Memory B cell (primary cell): Measurements from ENCODE around the gene ITGBL1.

Experiments used
- ATAC-seq: fragments of 150-1000 bp; cut with Tn5 transposase; 2 replicates; pipeline ENCODE4 v1.10.0; 2021; ENCODE audit warnings: low read depth, mild to moderate bottlenecking, moderate library complexity
- DNase-seq, 2 donors: peaks; one replicate each; pipeline ENCODE4 v3.0.0; 2022; ENCODE audit warnings: low spot score in 2 of 2
- H3K27ac Mint-ChIP-seq: one replicate; pipeline ENCODE4 v1.8.0; 2022; ENCODE audit warnings: mild to moderate bottlenecking, moderate library complexity, mixed read lengths
- H3K27me3 Mint-ChIP-seq: one replicate; pipeline ENCODE4 v1.8.0; 2022; ENCODE audit warnings: mixed read lengths
- H3K36me3 Mint-ChIP-seq: one replicate; pipeline ENCODE4 v1.8.0; 2022; ENCODE audit warnings: mild to moderate bottlenecking, mixed read lengths
- H3K4me1 Mint-ChIP-seq: one replicate; pipeline ENCODE4 v1.8.0; 2022; ENCODE audit warnings: mixed read lengths
- H3K4me3 Mint-ChIP-seq: one replicate; pipeline ENCODE4 v1.8.0; 2022; ENCODE audit warnings: mild to moderate bottlenecking, moderate library complexity, mixed read lengths
- H3K9me3 Mint-ChIP-seq: one replicate; pipeline ENCODE4 v1.8.0; 2022; ENCODE audit warnings: mixed read lengths

Gene ITGBL1

GRCh38 chr13:101708115-101708514, 255.6 kb downstream of the ITGBL1 start:
- ATAC-seq = no peak
- no peak for DNase-seq
- no peaks in the 10 kb centered on the region for H3K9me3 Mint-ChIP-seq
- H3K36me3 Mint-ChIP-seq = no peaks in the 10 kb centered on the region
- H3K27me3 Mint-ChIP-seq = peaks cover 10% of the 10 kb centered on the region
- peaks cover 5% of the 10 kb centered on the region for H3K4me1 Mint-ChIP-seq
- H3K27ac Mint-ChIP-seq = no peak overlapping the region
- H3K4me3 Mint-ChIP-seq = no peak overlapping the region

- H3K4me1 Mint-ChIP-seq = peaks cover 5% of the 10 kb centered on the region
- no peak overlapping the region for H3K27ac Mint-ChIP-seq
- no peak for ATAC-seq
- DNase-seq = no peak
- H3K4me3 Mint-ChIP-seq = no peak overlapping the region
- H3K36me3 Mint-ChIP-seq = no peaks in the 10 kb centered on the region
- peaks cover 5% of the 10 kb centered on the region for H3K27me3 Mint-ChIP-seq
- no peaks in the 10 kb centered on the region for H3K9me3 Mint-ChIP-seq
Measured at GRCh38 chr13:101709952-101710351, 257.5 kb downstream of the ITGBL1 start.

GRCh38 chr13:101711307-101712025, 259.0 kb downstream of the ITGBL1 start:
- DNase-seq (no peak), ATAC-seq (no peak)
- Mint-ChIP-seq H3K4me1 (peaks cover 5% of the 10 kb centered on the region), H3K4me3 (no peak overlapping the region), H3K9me3 (no peaks in the 10 kb centered on the region), H3K36me3 (no peaks in the 10 kb centered on the region), H3K27me3 (peaks cover 5% of the 10 kb centered on the region), H3K27ac (no peak overlapping the region)

- DNase-seq (no peak), ATAC-seq (no peak)
- Mint-ChIP-seq H3K36me3 (no peaks in the 10 kb centered on the region), H3K4me1 (peaks cover 3% of the 10 kb centered on the region), H3K4me3 (no peak overlapping the region), H3K27ac (no peak overlapping the region), H3K9me3 (no peaks in the 10 kb centered on the region), H3K27me3 (peaks cover 3% of the 10 kb centered on the region)
Measured at GRCh38 chr13:101712026-101712348, 259.5 kb downstream of the ITGBL1 start.

GRCh38 chr13:101714195-101714594, 261.7 kb downstream of the ITGBL1 start:
- DNase-seq = no peak
- no peaks in the 10 kb centered on the region for H3K4me1 Mint-ChIP-seq
- no peak for ATAC-seq
- H3K36me3 Mint-ChIP-seq = no peaks in the 10 kb centered on the region
- H3K9me3 Mint-ChIP-seq = no peaks in the 10 kb centered on the region
- no peak overlapping the region for H3K4me3 Mint-ChIP-seq
- H3K27me3 Mint-ChIP-seq = no peaks in the 10 kb centered on the region
- H3K27ac Mint-ChIP-seq = no peak overlapping the region

GRCh38 chr13:101717353-101717752, 264.9 kb downstream of the ITGBL1 start:
- ATAC-seq (no peak), DNase-seq (no peak)
- no peaks in the 10 kb centered on the region for H3K27me3 Mint-ChIP-seq
- H3K36me3 Mint-ChIP-seq = no peaks in the 10 kb centered on the region
- H3K4me1 Mint-ChIP-seq = no peaks in the 10 kb centered on the region
- H3K27ac Mint-ChIP-seq = no peak overlapping the region
- H3K4me3 Mint-ChIP-seq = no peak overlapping the region
- H3K9me3 Mint-ChIP-seq = no peaks in the 10 kb centered on the region

- no peaks in the 10 kb centered on the region for H3K9me3 Mint-ChIP-seq
- DNase-seq (no peak), ATAC-seq (no peak)
Measured at GRCh38 chr13:101718496-101718895, 266.0 kb downstream of the ITGBL1 start.

GRCh38 chr13:101726681-101727080, 274.2 kb downstream of the ITGBL1 start:
- Mint-ChIP-seq H3K4me3 (no peak overlapping the region), H3K4me1 (no peaks in the 10 kb centered on the region), H3K9me3 (no peaks in the 10 kb centered on the region), H3K36me3 (no peaks in the 10 kb centered on the region), H3K27ac (no peak overlapping the region), H3K27me3 (no peaks in the 10 kb centered on the region)
- ATAC-seq = no peak
- DNase-seq = no peak

More at GRCh38 chr13:101718496-101718895, 266.0 kb downstream of the ITGBL1 start:
- no peak overlapping the region for H3K27ac Mint-ChIP-seq
- H3K4me1 Mint-ChIP-seq = no peaks in the 10 kb centered on the region
- H3K4me3 Mint-ChIP-seq = no peak overlapping the region
- no peaks in the 10 kb centered on the region for H3K27me3 Mint-ChIP-seq
- no peaks in the 10 kb centered on the region for H3K36me3 Mint-ChIP-seq

GRCh38 chr13:101727118-101727517, 274.6 kb downstream of the ITGBL1 start:
- no peaks in the 10 kb centered on the region for H3K27me3 Mint-ChIP-seq
- H3K4me3 Mint-ChIP-seq = no peak overlapping the region
- H3K27ac Mint-ChIP-seq = no peak overlapping the region
- no peaks in the 10 kb centered on the region for H3K36me3 Mint-ChIP-seq
- DNase-seq (no peak), ATAC-seq (no peak)
- no peaks in the 10 kb centered on the region for H3K4me1 Mint-ChIP-seq
- no peaks in the 10 kb centered on the region for H3K9me3 Mint-ChIP-seq

GRCh38 chr13:101728021-101728420, 275.5 kb downstream of the ITGBL1 start:
- Mint-ChIP-seq H3K4me1 (no peaks in the 10 kb centered on the region), H3K36me3 (no peaks in the 10 kb centered on the region), H3K27me3 (no peaks in the 10 kb centered on the region), H3K27ac (no peak overlapping the region), H3K9me3 (no peaks in the 10 kb centered on the region), H3K4me3 (no peak overlapping the region)
- no peak for DNase-seq
- ATAC-seq = no peak

GRCh38 chr13:101728615-101729014, 276.1 kb downstream of the ITGBL1 start:
- Mint-ChIP-seq H3K4me3 (no peak overlapping the region), H3K36me3 (no peaks in the 10 kb centered on the region), H3K4me1 (no peaks in the 10 kb centered on the region), H3K27me3 (no peaks in the 10 kb centered on the region), H3K9me3 (no peaks in the 10 kb centered on the region), H3K27ac (no peak overlapping the region)
- ATAC-seq (no peak), DNase-seq (no peak)

- no peaks in the 10 kb centered on the region for H3K4me1 Mint-ChIP-seq
- H3K36me3 Mint-ChIP-seq = no peaks in the 10 kb centered on the region
- no peak for DNase-seq
- H3K27me3 Mint-ChIP-seq = no peaks in the 10 kb centered on the region
- no peak for ATAC-seq
- no peaks in the 10 kb centered on the region for H3K9me3 Mint-ChIP-seq
- H3K4me3 Mint-ChIP-seq = no peak overlapping the region
- H3K27ac Mint-ChIP-seq = no peak overlapping the region
Measured at GRCh38 chr13:101730420-101731000, 278.0 kb downstream of the ITGBL1 start.

GRCh38 chr13:101736566-101736965, 284.1 kb downstream of the ITGBL1 start:
- Mint-ChIP-seq H3K27ac (no peak overlapping the region), H3K9me3 (no peaks in the 10 kb centered on the region), H3K27me3 (no peaks in the 10 kb centered on the region), H3K4me1 (peaks cover 4% of the 10 kb centered on the region), H3K36me3 (no peaks in the 10 kb centered on the region), H3K4me3 (no peak overlapping the region)
- DNase-seq (no peak), ATAC-seq (no peak)

GRCh38 chr13:101738336-101738735, 285.9 kb downstream of the ITGBL1 start:
- Mint-ChIP-seq H3K27me3 (no peaks in the 10 kb centered on the region), H3K4me3 (no peak overlapping the region), H3K4me1 (peaks cover 4% of the 10 kb centered on the region), H3K9me3 (no peaks in the 10 kb centered on the region), H3K27ac (no peak overlapping the region), H3K36me3 (no peaks in the 10 kb centered on the region)
- ATAC-seq (no peak), DNase-seq (no peak)
